Measurements from ENCODE around the gene AMFR. TPM values are rescaled to one million over a fixed set of nuclear protein-coding genes. Genes with fewer than 3 reads are reported as not detected.

Gene AMFR
- total and polyA plus RNA-seq, 5 experiments from 2014 or later: 24.2 to 83.0 (median 38.4) TPM

DNA sequence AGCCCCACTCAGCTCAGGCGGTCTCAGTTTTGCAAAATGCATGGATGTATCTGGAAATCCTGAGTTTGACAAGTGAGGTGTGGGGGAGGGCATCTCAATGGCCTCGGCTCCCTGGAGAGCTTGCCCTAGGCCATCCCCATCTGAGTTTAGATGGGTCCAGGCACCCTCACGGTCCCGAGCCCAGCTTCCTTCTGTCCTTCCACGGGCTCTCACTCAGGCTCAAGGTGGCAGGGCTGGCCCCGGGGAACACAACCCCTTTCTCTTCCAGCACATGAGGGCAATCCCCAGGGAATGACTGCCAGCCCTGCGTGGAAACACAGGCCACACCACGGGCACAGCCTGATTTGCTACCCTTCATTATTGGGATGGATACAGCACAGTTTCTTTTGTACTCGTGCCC is 58.4 kb downstream of the AMFR start:
- H3K36me3 Mint-ChIP-seq: peaks cover 5 to 62% (median 16%) of the 10 kb centered on the region in 3 donors
- peaks cover 6 to 9% (median 8%) of the 10 kb centered on the region in 4 donors for H3K4me1 Mint-ChIP-seq
- DNase-seq (no peak), ATAC-seq (no peak)
- H3K4me3 Mint-ChIP-seq: no peak overlapping the region
- H3K27ac Mint-ChIP-seq: peak overlapping the region in 1 of 10 donors; percentile 37
- POLR2A ChIA-PET: no interaction called here
- H3K9me3 Mint-ChIP-seq: no peaks in the 10 kb centered on the region
- H3K27me3 Mint-ChIP-seq: no peaks in the 10 kb centered on the region

GRCh38 chr16:56365552-56365951 is 59.8 kb downstream of the AMFR start:
- ATAC-seq (no peak), DNase-seq (no peak)
- Mint-ChIP-seq H3K4me3 (no peak overlapping the region), H3K4me1 (peaks cover 0 to 3% (median 0%) of the 10 kb centered on the region in 4 donors), H3K36me3 (peaks cover 5 to 67% (median 16%) of the 10 kb centered on the region in 3 donors), H3K27me3 (no peaks in the 10 kb centered on the region), H3K27ac (peak overlapping the region in 1 of 10 donors; percentile 32), H3K9me3 (no peaks in the 10 kb centered on the region)
- POLR2A ChIA-PET: no interaction called here

- DNase-seq: no peak
- Mint-ChIP-seq H3K27me3 (no peaks in the 10 kb centered on the region), H3K9me3 (no peaks in the 10 kb centered on the region), H3K27ac (peak overlapping the region in 2 of 10 donors; percentile 12 to 59), H3K36me3 (peaks cover 5 to 67% (median 16%) of the 10 kb centered on the region in 3 donors), H3K4me3 (no peak overlapping the region), H3K4me1 (peaks cover 2 to 6% (median 4%) of the 10 kb centered on the region in 4 donors)
- no peak for ATAC-seq
- POLR2A ChIA-PET: no interaction called here
Measured at GRCh38 chr16:56364865-56365264, 60.5 kb downstream of the AMFR start.

- no peak for ATAC-seq
- DNase-seq: no peak
- H3K27me3 Mint-ChIP-seq: no peaks in the 10 kb centered on the region
- POLR2A ChIA-PET: no interaction called here
- H3K4me3 Mint-ChIP-seq: no peak overlapping the region
- H3K4me1 Mint-ChIP-seq: peaks cover 6 to 10% (median 8%) of the 10 kb centered on the region in 4 donors
- H3K27ac Mint-ChIP-seq: peak overlapping the region in 1 of 10 donors; percentile 27
- H3K36me3 Mint-ChIP-seq: peaks cover 4 to 58% (median 16%) of the 10 kb centered on the region in 3 donors
- H3K9me3 Mint-ChIP-seq: no peaks in the 10 kb centered on the region
Measured at GRCh38 chr16:56363781-56364565, 61.4 kb downstream of the AMFR start.

- Mint-ChIP-seq H3K36me3 (peaks cover 0 to 51% (median 11%) of the 10 kb centered on the region in 3 donors), H3K4me1 (peaks cover 6 to 13% (median 10%) of the 10 kb centered on the region in 4 donors), H3K9me3 (no peaks in the 10 kb centered on the region), H3K4me3 (no peak overlapping the region), H3K27ac (peak overlapping the region in 1 of 10 donors; percentile 75), H3K27me3 (no peaks in the 10 kb centered on the region)
- POLR2A ChIA-PET: no interaction called here
- DNase-seq (no peak), ATAC-seq (no peak)
Measured at GRCh38 chr16:56363181-56363716, 62.1 kb downstream of the AMFR start.

DNA sequence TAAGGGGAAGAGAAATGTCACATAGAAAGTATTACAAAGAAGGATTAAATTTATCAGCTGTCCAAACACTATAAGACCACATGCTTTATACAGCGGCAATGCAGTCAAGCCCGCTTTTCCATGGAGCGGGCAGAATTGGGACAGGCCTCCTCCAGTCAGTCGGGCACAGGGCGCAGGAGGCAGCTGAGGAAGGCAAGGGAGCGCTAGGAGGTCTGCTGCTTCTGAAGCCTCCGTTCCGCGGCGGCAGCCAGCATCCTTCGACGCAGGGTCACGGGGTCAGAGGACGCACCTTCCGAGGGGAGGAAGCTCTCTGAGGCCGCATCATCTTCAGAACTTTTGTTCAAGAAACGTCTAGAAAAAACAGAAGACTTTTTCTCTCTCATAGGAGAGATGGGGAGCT is 62.6 kb downstream of the AMFR start:
- no peak overlapping the region for H3K4me3 Mint-ChIP-seq
- no peaks in the 10 kb centered on the region for H3K9me3 Mint-ChIP-seq
- H3K4me1 Mint-ChIP-seq: peaks cover 6 to 17% (median 13%) of the 10 kb centered on the region in 4 donors
- ATAC-seq (no peak), DNase-seq (no peak)
- peak overlapping the region in 3 of 10 donors; percentile 14 to 75 (median 15) for H3K27ac Mint-ChIP-seq
- POLR2A ChIA-PET: no interaction called here
- no peaks in the 10 kb centered on the region for H3K27me3 Mint-ChIP-seq
- peaks cover 0 to 45% (median 11%) of the 10 kb centered on the region in 3 donors for H3K36me3 Mint-ChIP-seq

GRCh38 chr16:56362057-56362655 is 63.2 kb downstream of the AMFR start:
- Mint-ChIP-seq H3K27ac (peak overlapping the region in 5 of 10 donors; percentile 14 to 79 (median 63)), H3K4me1 (peaks cover 6 to 22% (median 19%) of the 10 kb centered on the region in 4 donors), H3K27me3 (no peaks in the 10 kb centered on the region), H3K36me3 (peaks cover 0 to 42% (median 8%) of the 10 kb centered on the region in 3 donors), H3K4me3 (no peak overlapping the region), H3K9me3 (no peaks in the 10 kb centered on the region)
- POLR2A ChIA-PET: no interaction called here
- DNase-seq: no peak
- ATAC-seq: no peak

GRCh38 chr16:56360117-56361008 is 65.0 kb downstream of the AMFR start:
- Mint-ChIP-seq H3K4me1 (peaks cover 14 to 36% (median 31%) of the 10 kb centered on the region in 4 donors), H3K27me3 (no peaks in the 10 kb centered on the region), H3K27ac (peak overlapping the region in 6 of 10 donors; percentile 5 to 84 (median 52)), H3K9me3 (no peaks in the 10 kb centered on the region), H3K36me3 (peaks cover 0 to 34% (median 6%) of the 10 kb centered on the region in 3 donors), H3K4me3 (no peak overlapping the region)
- no peak for DNase-seq
- POLR2A ChIA-PET: no interaction called here
- no peak for ATAC-seq

GRCh38 chr16:56357765-56358322 is 67.5 kb downstream of the AMFR start:
- Mint-ChIP-seq H3K27ac (peak overlapping the region in 8 of 10 donors; percentile 31 to 87 (median 78)), H3K36me3 (peaks cover 0 to 16% (median 6%) of the 10 kb centered on the region in 3 donors), H3K27me3 (no peaks in the 10 kb centered on the region), H3K4me3 (peak overlapping the region; percentile 18 to 93 (median 86)), H3K4me1 (peaks cover 14 to 36% (median 31%) of the 10 kb centered on the region in 4 donors), H3K9me3 (no peaks in the 10 kb centered on the region)
- no peak for ATAC-seq
- DNase-seq: peak in 2 of 10 donors; percentile 10 to 32
- POLR2A ChIA-PET: no interaction called here

- Mint-ChIP-seq H3K4me3 (peak overlapping the region; percentile 84 to 93 (median 90)), H3K4me1 (peaks cover 12 to 36% (median 31%) of the 10 kb centered on the region in 4 donors), H3K27ac (peak overlapping the region; percentile 80 to 95 (median 90)), H3K27me3 (no peaks in the 10 kb centered on the region), H3K36me3 (peaks cover 0 to 11% (median 2%) of the 10 kb centered on the region in 3 donors), H3K9me3 (no peaks in the 10 kb centered on the region)
- POLR2A ChIA-PET: no interaction called here
- peak in 1 of 2 donors; percentile 30 for ATAC-seq
- peak in 1 of 10 donors; percentile 14 for DNase-seq
Measured at GRCh38 chr16:56357241-56357764, 68.0 kb downstream of the AMFR start.

GRCh38 chr16:56356276-56357240 is 68.8 kb downstream of the AMFR start:
- peak in 9 of 10 donors; percentile 19 to 48 (median 42) for DNase-seq
- POLR2A ChIA-PET: interaction anchor here (0.7 to 1.0 kb wide), 2 partner anchors 29 to 96 kb away, joined by 3 read pairs; no protein-coding TSS in a partner anchor
- peak overlapping the region; percentile 80 to 95 (median 90) for H3K27ac Mint-ChIP-seq
- peak overlapping the region; percentile 84 to 93 (median 90) for H3K4me3 Mint-ChIP-seq
- H3K27me3 Mint-ChIP-seq: no peaks in the 10 kb centered on the region
- ATAC-seq: peak; percentile 83 to 89
- peaks cover 11 to 36% (median 31%) of the 10 kb centered on the region in 4 donors for H3K4me1 Mint-ChIP-seq
- H3K36me3 Mint-ChIP-seq: peaks cover 0 to 5% (median 0%) of the 10 kb centered on the region in 3 donors
- no peaks in the 10 kb centered on the region for H3K9me3 Mint-ChIP-seq

Measured in naive thymus-derived CD8-positive, alpha-beta T cell (primary cell).